GM21576 (cell line): ENCODE measurements around the gene ESPNL.

Source experiments
- ATAC-seq: cut with Tn5 transposase; IDR thresholded peaks from one replicate; pipeline ENCODE4 v1.9.1; 2021; ENCODE audit warnings: mild to moderate bottlenecking, moderate library complexity; ENCODE audit not compliant: unreplicated experiment

ESPNL gene

GRCh38 chr2:238127165-238128060, 27.3 kb downstream of the ESPNL start:
- no peak for ATAC-seq

GRCh38 chr2:238128061-238128440, 27.9 kb downstream of the ESPNL start:
- ATAC-seq = no peak

- ATAC-seq = no peak
Measured at GRCh38 chr2:238128534-238129001, 28.4 kb downstream of the ESPNL start.

- ATAC-seq = no peak
Measured at GRCh38 chr2:238129166-238130010, 29.2 kb downstream of the ESPNL start.

GRCh38 chr2:238130111-238130695, 30.1 kb downstream of the ESPNL start:
- ATAC-seq = no peak

GRCh38 chr2:238130696-238131628, 30.8 kb downstream of the ESPNL start:
- ATAC-seq = no peak

GRCh38 chr2:238131761-238132462, 31.8 kb downstream of the ESPNL start:
- ATAC-seq = no peak

GRCh38 chr2:238132463-238133450, 32.6 kb downstream of the ESPNL start:
- no peak for ATAC-seq

- ATAC-seq = no peak
Measured at GRCh38 chr2:238133499-238134392, 33.6 kb downstream of the ESPNL start.

- ATAC-seq = no peak
Measured at GRCh38 chr2:238134393-238134785, 34.2 kb downstream of the ESPNL start.

- ATAC-seq = no peak
Measured at GRCh38 chr2:238135601-238136150, 35.5 kb downstream of the ESPNL start.

GRCh38 chr2:238136820-238137537, 36.8 kb downstream of the ESPNL start:
- ATAC-seq = no peak

GRCh38 chr2:238137885-238138284, 37.7 kb downstream of the ESPNL start:
- ATAC-seq = no peak

GRCh38 chr2:238138331-238139195, 38.4 kb downstream of the ESPNL start, which contains the start of gene KLHL30:
TSS of gene KLHL30 (plus strand) at chr2:238138668. CDS start at chr2:238140755, 2,087 bp downstream.
- no peak for ATAC-seq
